ENCODE results near the gene CALML4.
"Not testable (repeated sequence)": the region's sequence is repeated elsewhere in the genome, so short reads cannot be mapped to it uniquely, and the experiment has no call there.

Gene CALML4

GRCh38 chr15:68183616-68184315 lies 21.4 kb downstream of the CALML4 start:
- Mint-ChIP-seq H3K4me1 (no peaks in the 10 kb centered on the region), H3K4me3 (no peak overlapping the region), H3K9me3 (no peaks in the 10 kb centered on the region), H3K27ac (no peak overlapping the region), H3K36me3 (peaks cover 54% of the 10 kb centered on the region), H3K27me3 (no peaks in the 10 kb centered on the region)
- CTCF ChIA-PET = interaction anchor here (1.1 kb wide), 1 partner anchor 321 kb away, joined by 3 read pairs; no protein-coding TSS in a partner anchor
- DNase-seq = no peak

- no peaks in the 10 kb centered on the region for H3K27me3 Mint-ChIP-seq
- no peak overlapping the region for H3K27ac Mint-ChIP-seq
- CTCF ChIA-PET = no interaction called here
- H3K4me3 Mint-ChIP-seq = no peak overlapping the region
- peaks cover 49% of the 10 kb centered on the region for H3K36me3 Mint-ChIP-seq
- H3K9me3 Mint-ChIP-seq = no peaks in the 10 kb centered on the region
- peaks cover 3% of the 10 kb centered on the region for H3K4me1 Mint-ChIP-seq
- no peak for DNase-seq
Measured at GRCh38 chr15:68177742-68178141, 27.4 kb downstream of the CALML4 start.

- Mint-ChIP-seq H3K36me3 (peaks cover 53% of the 10 kb centered on the region), H3K4me1 (peaks cover 3% of the 10 kb centered on the region), H3K9me3 (peaks cover 4% of the 10 kb centered on the region), H3K27ac (no peak overlapping the region), H3K4me3 (no peak overlapping the region), H3K27me3 (no peaks in the 10 kb centered on the region)
- no peak for DNase-seq
- CTCF ChIA-PET = interaction anchor here (0.6 to 0.7 kb wide), 2 partner anchors 14 to 17 kb away, joined by 3 read pairs; no protein-coding TSS in a partner anchor
Measured at GRCh38 chr15:68176601-68177000, 28.5 kb downstream of the CALML4 start.

DNA sequence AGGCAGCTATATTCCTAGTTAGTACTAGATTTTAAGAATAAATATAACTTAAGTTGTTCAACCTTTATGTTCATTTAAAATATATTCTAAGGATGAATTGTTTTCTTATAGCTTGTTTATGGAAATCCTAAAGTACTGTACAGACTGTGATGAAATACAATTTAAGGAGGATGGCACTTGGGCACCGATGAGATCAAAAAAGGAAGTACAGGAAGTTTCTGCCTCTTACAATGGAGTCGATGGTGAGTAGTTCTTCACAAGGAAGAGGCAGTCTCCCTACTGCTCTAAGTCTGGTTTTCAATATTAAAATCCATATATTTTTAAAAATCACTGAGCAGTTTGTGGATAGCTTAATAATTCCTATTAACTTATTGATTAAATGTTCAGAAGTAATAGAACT lies 29.6 kb downstream of the CALML4 start:
- H3K4me3 Mint-ChIP-seq = no peak overlapping the region
- H3K9me3 Mint-ChIP-seq = peaks cover 4% of the 10 kb centered on the region
- peaks cover 45% of the 10 kb centered on the region for H3K36me3 Mint-ChIP-seq
- no peak for DNase-seq
- H3K27me3 Mint-ChIP-seq = no peaks in the 10 kb centered on the region
- H3K4me1 Mint-ChIP-seq = peaks cover 3% of the 10 kb centered on the region
- CTCF ChIA-PET = no interaction called here
- H3K27ac Mint-ChIP-seq = no peak overlapping the region

DNA sequence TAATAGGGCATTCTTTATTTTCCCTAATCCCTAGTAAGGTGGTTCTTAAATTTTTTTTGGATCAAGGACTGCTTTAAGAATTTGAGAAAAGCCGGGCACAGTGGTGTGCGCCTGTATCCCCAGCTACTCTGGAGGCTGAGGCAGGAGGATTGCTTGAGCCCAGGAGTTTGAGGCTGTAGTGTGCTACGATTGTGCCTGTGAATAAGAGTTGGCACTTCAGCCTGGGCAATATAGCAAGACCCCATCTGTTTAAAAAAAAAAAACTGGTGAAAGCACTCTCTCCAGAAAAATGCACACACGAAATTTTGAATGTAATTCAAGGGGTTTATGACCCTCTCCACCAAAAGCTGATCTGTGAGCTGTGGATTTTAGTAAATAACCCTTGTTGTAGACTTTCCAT lies 32.0 kb downstream of the CALML4 start:
- Mint-ChIP-seq H3K4me3 (no peak overlapping the region), H3K27me3 (no peaks in the 10 kb centered on the region), H3K27ac (no peak overlapping the region), H3K4me1 (peaks cover 3% of the 10 kb centered on the region), H3K36me3 (peaks cover 36% of the 10 kb centered on the region), H3K9me3 (peaks cover 4% of the 10 kb centered on the region)
- CTCF ChIA-PET = interaction anchor here (0.6 kb wide), 1 partner anchor 763 kb away, joined by 3 read pairs; no protein-coding TSS in a partner anchor
- DNase-seq = no peak

DNA sequence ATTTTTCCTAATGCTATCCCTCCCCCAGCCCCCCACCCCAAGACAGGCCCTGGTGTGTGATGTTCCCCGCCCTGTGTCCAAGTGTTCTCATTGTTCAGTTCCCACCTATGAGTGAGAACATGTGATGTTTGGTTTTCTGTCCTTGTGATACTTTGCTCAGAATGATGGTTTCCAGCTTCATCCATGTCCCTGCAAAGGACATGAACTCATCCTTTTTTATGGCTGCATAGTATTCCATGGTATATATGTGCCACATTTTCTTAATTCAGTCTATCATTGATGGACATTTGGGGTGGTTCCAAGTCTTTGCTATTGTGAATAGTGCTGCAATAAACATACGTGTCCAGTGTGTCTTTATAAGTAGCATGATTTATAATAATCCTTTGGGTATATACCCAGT lies 33.1 kb downstream of the CALML4 start:
- H3K9me3 Mint-ChIP-seq, H3K27me3 Mint-ChIP-seq, DNase-seq, CTCF ChIA-PET, H3K4me1 Mint-ChIP-seq, H3K4me3 Mint-ChIP-seq, H3K27ac Mint-ChIP-seq: not testable (repeated sequence)
- peaks cover 28% of the 10 kb centered on the region for H3K36me3 Mint-ChIP-seq

DNA sequence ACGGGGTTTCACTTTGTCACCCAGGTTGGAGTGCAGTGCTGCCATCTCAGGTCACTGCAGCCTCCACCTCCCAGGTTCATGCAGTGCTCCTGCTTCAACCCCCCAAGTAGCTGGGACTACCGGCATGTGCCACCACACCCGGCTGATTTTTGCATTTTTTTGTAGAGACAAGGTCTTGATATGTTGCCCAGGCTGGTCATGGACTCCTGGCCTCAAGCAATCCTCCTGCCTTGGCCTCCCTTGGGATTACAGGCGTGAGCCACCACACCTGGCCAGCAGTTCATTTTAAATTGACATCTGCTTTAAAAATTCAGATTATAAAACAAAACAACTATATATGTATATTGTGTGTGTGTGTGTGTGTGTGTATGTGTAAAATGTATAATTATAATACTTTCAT lies 38.3 kb downstream of the CALML4 start:
- CTCF ChIA-PET = interaction anchor here (0.7 kb wide), 1 partner anchor 552 kb away, joined by 3 read pairs; no protein-coding TSS in a partner anchor
- Mint-ChIP-seq H3K4me1 (no peaks in the 10 kb centered on the region), H3K4me3 (no peak overlapping the region), H3K36me3 (peaks cover 26% of the 10 kb centered on the region), H3K9me3 (peaks cover under 1% of the 10 kb centered on the region), H3K27ac (no peak overlapping the region), H3K27me3 (no peaks in the 10 kb centered on the region)
- no peak for DNase-seq

DNA sequence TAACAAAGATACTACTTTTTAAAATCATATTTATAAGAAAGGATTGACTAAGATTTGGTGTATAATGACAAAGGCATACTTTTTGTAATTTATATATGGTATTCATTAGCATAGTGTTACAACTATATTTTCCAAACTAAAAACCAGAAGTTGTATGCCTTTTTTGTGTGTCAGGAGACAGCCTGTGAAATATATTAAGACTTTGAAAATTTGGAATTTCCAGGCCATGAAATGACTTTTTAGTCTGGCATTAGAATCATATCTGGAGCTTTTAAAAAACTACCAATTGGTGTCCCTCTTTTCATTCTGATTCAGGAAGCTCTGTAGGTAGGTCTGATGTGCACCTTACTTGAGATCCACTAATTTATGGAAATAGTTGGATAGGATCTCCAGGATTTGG lies 41.9 kb downstream of the CALML4 start:
- Mint-ChIP-seq H3K4me3 (no peak overlapping the region), H3K27me3 (no peaks in the 10 kb centered on the region), H3K27ac (no peak overlapping the region), H3K9me3 (no peaks in the 10 kb centered on the region), H3K4me1 (no peaks in the 10 kb centered on the region), H3K36me3 (peaks cover 39% of the 10 kb centered on the region)
- no peak for DNase-seq
- CTCF ChIA-PET = no interaction called here

DNA sequence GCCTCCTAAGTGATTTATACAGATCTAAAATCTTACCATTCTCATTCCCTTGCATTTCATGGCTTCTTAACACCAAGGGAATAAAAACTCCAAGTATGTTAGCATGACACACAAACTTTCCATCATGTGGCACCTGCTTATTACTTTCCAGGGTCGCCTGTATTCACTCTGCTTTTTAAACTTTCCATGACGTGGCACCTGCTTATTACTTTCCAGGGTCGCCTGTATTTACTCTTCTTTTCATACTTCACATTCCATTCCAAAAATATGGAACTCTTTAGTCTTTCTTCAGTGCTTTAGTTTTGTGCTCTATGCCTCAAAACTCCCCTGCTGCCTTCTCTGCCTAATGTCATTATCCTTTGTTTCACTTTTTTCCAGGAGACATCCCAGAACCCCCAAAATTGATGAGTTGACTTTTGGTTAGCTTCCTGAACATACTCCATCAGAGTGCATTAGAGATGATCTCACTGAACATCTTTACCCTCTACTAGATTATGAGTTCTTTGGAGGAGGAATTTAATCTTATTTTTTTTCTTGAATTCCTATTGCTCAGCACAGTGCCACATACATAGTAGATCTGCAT lies 47.0 kb downstream of the CALML4 start:
- CTCF ChIA-PET = no interaction called here
- Mint-ChIP-seq H3K27me3 (no peaks in the 10 kb centered on the region), H3K9me3 (no peaks in the 10 kb centered on the region), H3K36me3 (peaks cover 38% of the 10 kb centered on the region), H3K4me1 (no peaks in the 10 kb centered on the region), H3K27ac (no peak overlapping the region), H3K4me3 (no peak overlapping the region)
- no peak for DNase-seq

DNA sequence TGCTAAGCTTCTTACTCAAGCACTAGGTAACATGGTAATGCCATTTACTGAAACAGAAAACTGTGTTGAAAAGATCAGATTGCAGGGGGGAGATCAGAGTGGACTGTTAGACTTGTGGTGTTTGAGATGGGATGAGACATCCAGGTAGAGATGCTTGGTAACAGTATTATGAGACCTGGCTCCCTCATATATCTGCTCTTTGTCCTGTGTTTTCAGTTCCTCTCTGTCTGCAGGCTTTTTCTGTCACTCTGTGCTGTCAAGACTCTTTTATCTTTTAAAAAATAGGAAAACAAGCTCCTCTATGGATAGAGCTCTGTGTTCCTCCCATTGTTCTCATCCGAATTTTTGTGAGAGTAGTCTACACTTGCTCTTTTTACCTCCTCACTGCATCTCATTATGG lies 48.1 kb downstream of the CALML4 start:
- Mint-ChIP-seq H3K27me3 (no peaks in the 10 kb centered on the region), H3K9me3 (no peaks in the 10 kb centered on the region), H3K36me3 (peaks cover 40% of the 10 kb centered on the region), H3K4me1 (no peaks in the 10 kb centered on the region), H3K4me3 (no peak overlapping the region), H3K27ac (no peak overlapping the region)
- DNase-seq = no peak
- CTCF ChIA-PET = no interaction called here

GRCh38 chr15:68154923-68155559 lies 50.1 kb downstream of the CALML4 start:
- Mint-ChIP-seq H3K27me3 (no peaks in the 10 kb centered on the region), H3K27ac (no peak overlapping the region), H3K4me3 (no peak overlapping the region), H3K9me3 (no peaks in the 10 kb centered on the region), H3K4me1 (no peaks in the 10 kb centered on the region), H3K36me3 (peaks cover 26% of the 10 kb centered on the region)
- peak; percentile 24 for DNase-seq
- CTCF ChIA-PET = interaction anchor here (0.7 to 3.7 kb wide), 6 partner anchors 9 to 292 kb away, joined by 3 to 27 read pairs (median 3); partner anchors contain the start of gene PIAS1

- Mint-ChIP-seq H3K9me3 (no peaks in the 10 kb centered on the region), H3K36me3 (peaks cover 32% of the 10 kb centered on the region), H3K4me1 (peaks cover 4% of the 10 kb centered on the region), H3K27ac (no peak overlapping the region), H3K4me3 (no peak overlapping the region), H3K27me3 (no peaks in the 10 kb centered on the region)
- CTCF ChIA-PET = interaction anchor here (0.7 to 3.7 kb wide), 2 partner anchors 132 to 290 kb away, joined by 3 to 27 read pairs; no protein-coding TSS in a partner anchor
- no peak for DNase-seq
Measured at GRCh38 chr15:68152342-68152741, 52.8 kb downstream of the CALML4 start.

GRCh38 chr15:68151277-68151676 lies 53.9 kb downstream of the CALML4 start:
- DNase-seq = no peak
- H3K36me3 Mint-ChIP-seq = peaks cover 40% of the 10 kb centered on the region
- H3K27ac Mint-ChIP-seq = no peak overlapping the region
- no peaks in the 10 kb centered on the region for H3K27me3 Mint-ChIP-seq
- CTCF ChIA-PET = no interaction called here
- H3K4me3 Mint-ChIP-seq = no peak overlapping the region
- no peaks in the 10 kb centered on the region for H3K9me3 Mint-ChIP-seq
- peaks cover 4% of the 10 kb centered on the region for H3K4me1 Mint-ChIP-seq

DNA sequence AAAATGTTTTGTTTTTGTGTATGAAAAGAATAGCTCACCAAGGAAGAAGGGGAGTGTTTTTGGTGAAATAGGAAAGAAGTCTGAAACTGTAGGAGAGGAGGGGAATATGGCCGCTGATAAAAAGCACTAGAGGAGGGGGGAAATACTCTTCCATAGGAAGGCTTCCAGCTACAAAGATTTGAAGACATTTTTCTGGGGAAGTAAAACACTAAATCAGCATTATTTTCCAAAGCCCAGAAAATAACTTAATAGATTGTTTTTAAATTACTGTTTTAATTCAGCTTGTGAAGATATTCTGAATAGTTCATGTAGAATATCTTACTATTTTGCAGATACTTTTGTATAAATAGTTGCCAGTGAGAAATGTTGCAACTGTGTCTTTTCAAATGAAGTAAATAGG lies 54.9 kb downstream of the CALML4 start:
- no peaks in the 10 kb centered on the region for H3K27me3 Mint-ChIP-seq
- no peaks in the 10 kb centered on the region for H3K9me3 Mint-ChIP-seq
- H3K36me3 Mint-ChIP-seq = peaks cover 44% of the 10 kb centered on the region
- no peak for DNase-seq
- CTCF ChIA-PET = no interaction called here
- H3K4me1 Mint-ChIP-seq = peaks cover 4% of the 10 kb centered on the region
- H3K4me3 Mint-ChIP-seq = no peak overlapping the region
- no peak overlapping the region for H3K27ac Mint-ChIP-seq

DNA sequence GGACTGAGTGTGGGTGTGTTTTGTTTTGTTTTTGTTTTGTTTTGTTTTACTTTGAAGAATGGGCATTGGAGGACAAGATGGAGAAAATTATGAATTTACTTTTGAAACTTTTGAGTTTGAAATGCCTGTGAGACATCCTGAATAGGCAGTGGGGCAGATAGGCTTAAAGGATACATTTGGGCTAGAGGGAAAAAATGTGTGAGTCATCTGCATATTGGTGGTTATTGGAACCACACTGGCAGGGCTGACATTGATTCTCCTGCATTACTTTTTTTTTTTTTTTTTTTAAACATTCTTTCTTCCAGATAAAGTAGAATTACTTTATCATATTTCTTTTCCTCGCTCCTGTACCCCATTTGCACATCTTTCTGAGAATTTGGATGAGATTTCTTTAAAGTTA lies 56.1 kb downstream of the CALML4 start:
- DNase-seq = no peak
- peaks cover 35% of the 10 kb centered on the region for H3K36me3 Mint-ChIP-seq
- H3K4me3 Mint-ChIP-seq = no peak overlapping the region
- no peaks in the 10 kb centered on the region for H3K9me3 Mint-ChIP-seq
- H3K4me1 Mint-ChIP-seq = peaks cover 4% of the 10 kb centered on the region
- CTCF ChIA-PET = no interaction called here
- H3K27me3 Mint-ChIP-seq = no peaks in the 10 kb centered on the region
- H3K27ac Mint-ChIP-seq = no peak overlapping the region
